Activated CD4-positive, CD25-positive, alpha-beta regulatory T cell treated with anti-CD3 and anti-CD28 coated beads, Interleukin-2, amount 50 U/mL, for 16 hours (primary cell): Measurements from ENCODE around the gene ID1.
"Not testable (repeated sequence)": the region's sequence is repeated elsewhere in the genome, so short reads cannot be mapped to it uniquely, and the experiment has no call there.

Experiments used
- DNase-seq: peaks from one replicate; pipeline ENCODE4 v3.0.0-alpha.2; 2020; ENCODE audit warnings: low read depth, low spot score

ID1 gene

GRCh38 chr20:31637660-31638059, 32.6 kb downstream of the ID1 start, which contains the start of gene COX4I2:
TSS of gene COX4I2 (plus strand) at chr20:31637912. CDS start at chr20:31639018, 1,106 bp downstream.
- no peak for DNase-seq

- DNase-seq, result no peak
Observed at GRCh38 chr20:31638317-31638716, 33.2 kb downstream of the ID1 start.

GRCh38 chr20:31638816-31639215, 33.7 kb downstream of the ID1 start:
- no peak for DNase-seq

- no peak for DNase-seq
Observed at GRCh38 chr20:31640259-31640658, 35.2 kb downstream of the ID1 start.

GRCh38 chr20:31641391-31641790, 36.3 kb downstream of the ID1 start:
- DNase-seq, result no peak

- no peak for DNase-seq
Observed at GRCh38 chr20:31642837-31643236, 37.7 kb downstream of the ID1 start.

GRCh38 chr20:31643522-31643921, 38.4 kb downstream of the ID1 start:
- no peak for DNase-seq

- DNase-seq, result no peak
Observed at GRCh38 chr20:31644701-31645100, 39.6 kb downstream of the ID1 start.

- DNase-seq, result not testable (repeated sequence)
Observed at GRCh38 chr20:31648104-31648503, 43.0 kb downstream of the ID1 start.

- DNase-seq, result no peak
Observed at GRCh38 chr20:31652917-31653396, 47.9 kb downstream of the ID1 start.

- no peak for DNase-seq
Observed at GRCh38 chr20:31653561-31653960, 48.5 kb downstream of the ID1 start.

- no peak for DNase-seq
Observed at GRCh38 chr20:31654534-31654933, 49.4 kb downstream of the ID1 start.
